Thyroid gland (tissue), 4 donors: Measurements from ENCODE around the gene SBSN.

Experiments used
- CTCF ChIP-seq, 6 experiments: fragments of 200-600 bp in 3 of 6; fragments of 450-650 bp in 3 of 6; sonication (generic) in 3 of 6; IDR thresholded peaks; one replicate each; pipeline ENCODE4 v1.5.1; 2016 to 2019; ENCODE audit warnings: antibody characterized with exemption in 6 of 6, mild to moderate bottlenecking in 2 of 6, inconsistent platforms in 1 of 6, moderate library complexity in 1 of 6
- POLR2A ChIP-seq, 2 donors: fragments of 450-650 bp; IDR thresholded peaks; one replicate each; pipeline ENCODE4 v1.6.1; 2017; ENCODE audit warnings: antibody characterized with exemption in 2 of 2, mild to moderate bottlenecking in 2 of 2, moderate library complexity in 1 of 2

- TF ChIP-seq CTCF (IDR thresholded peaks at IDR 0.05): no peak
- peak in 1 of 2 donors; percentile 78 for TF ChIP-seq POLR2A (IDR thresholded peaks at IDR 0.05)
Observed at GRCh38 chr19:35545001-35545854, 17.1 kb upstream of the SBSN start, which contains the start of gene TMEM147.
